ENCODE measurements around the gene NYAP2.

Gene NYAP2

GRCh38 chr2:225678792-225679191 lies 279.3 kb downstream of the NYAP2 start:
- no peaks in the 10 kb centered on the region for H3K4me1 ChIP-seq (ENCODE audit: insufficient read depth, low read length, severe bottlenecking)
- no peaks in the 10 kb centered on the region for H3K36me3 ChIP-seq (ENCODE audit: insufficient read depth, low read length)
- no peak overlapping the region for H2AFZ ChIP-seq (ENCODE audit: low read length)
- no peak overlapping the region for H3K27ac ChIP-seq (ENCODE audit: low read depth, low read length, poor library complexity, severe bottlenecking)
- H3K27me3 ChIP-seq (ENCODE audit: insufficient read depth, low read length): no peaks in the 10 kb centered on the region
- no peak overlapping the region for H3K4me2 ChIP-seq (ENCODE audit: low read length)
- H3K9me2 ChIP-seq (ENCODE audit: low read depth, low read length): no peaks in the 10 kb centered on the region
- no peak overlapping the region for H3K9ac ChIP-seq (ENCODE audit: low read length)
- H3K9me3 ChIP-seq (ENCODE audit: low read length): no peaks in the 10 kb centered on the region
- H4K20me1 ChIP-seq (ENCODE audit: insufficient read depth, low read length): no peaks in the 10 kb centered on the region
- H3F3A ChIP-seq (ENCODE audit: insufficient read depth, low read length): no peaks in the 10 kb centered on the region
- H3K4me3 ChIP-seq (ENCODE audit: low read depth, low read length, poor library complexity, severe bottlenecking): no peak overlapping the region
- H3K79me2 ChIP-seq (ENCODE audit: insufficient read depth, low read length): no peaks in the 10 kb centered on the region
- TF ChIP-seq, protein P1, sequence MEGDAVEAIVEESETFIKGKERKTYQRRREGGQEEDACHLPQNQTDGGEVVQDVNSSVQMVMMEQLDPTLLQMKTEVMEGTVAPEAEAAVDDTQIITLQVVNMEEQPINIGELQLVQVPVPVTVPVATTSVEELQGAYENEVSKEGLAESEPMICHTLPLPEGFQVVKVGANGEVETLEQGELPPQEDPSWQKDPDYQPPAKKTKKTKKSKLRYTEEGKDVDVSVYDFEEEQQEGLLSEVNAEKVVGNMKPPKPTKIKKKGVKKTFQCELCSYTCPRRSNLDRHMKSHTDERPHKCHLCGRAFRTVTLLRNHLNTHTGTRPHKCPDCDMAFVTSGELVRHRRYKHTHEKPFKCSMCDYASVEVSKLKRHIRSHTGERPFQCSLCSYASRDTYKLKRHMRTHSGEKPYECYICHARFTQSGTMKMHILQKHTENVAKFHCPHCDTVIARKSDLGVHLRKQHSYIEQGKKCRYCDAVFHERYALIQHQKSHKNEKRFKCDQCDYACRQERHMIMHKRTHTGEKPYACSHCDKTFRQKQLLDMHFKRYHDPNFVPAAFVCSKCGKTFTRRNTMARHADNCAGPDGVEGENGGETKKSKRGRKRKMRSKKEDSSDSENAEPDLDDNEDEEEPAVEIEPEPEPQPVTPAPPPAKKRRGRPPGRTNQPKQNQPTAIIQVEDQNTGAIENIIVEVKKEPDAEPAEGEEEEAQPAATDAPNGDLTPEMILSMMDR (IDR thresholded peaks at IDR 0.05; ENCODE audit: low read length): no peak
- TF ChIP-seq EZH2 (IDR thresholded peaks at IDR 0.05; ENCODE audit: borderline replicate concordance, low read length): no peak

- H3K27me3 ChIP-seq (ENCODE audit: insufficient read depth, low read length): no peaks in the 10 kb centered on the region
- no peaks in the 10 kb centered on the region for H3K79me2 ChIP-seq (ENCODE audit: insufficient read depth, low read length)
- no peak overlapping the region for H3K4me3 ChIP-seq (ENCODE audit: low read depth, low read length, poor library complexity, severe bottlenecking)
- no peak overlapping the region for H3K9ac ChIP-seq (ENCODE audit: low read length)
- H3K27ac ChIP-seq (ENCODE audit: low read depth, low read length, poor library complexity, severe bottlenecking): no peak overlapping the region
- H3K9me3 ChIP-seq (ENCODE audit: low read length): no peaks in the 10 kb centered on the region
- no peaks in the 10 kb centered on the region for H3K4me1 ChIP-seq (ENCODE audit: insufficient read depth, low read length, severe bottlenecking)
- H3K9me2 ChIP-seq (ENCODE audit: low read depth, low read length): no peaks in the 10 kb centered on the region
- no peaks in the 10 kb centered on the region for H3F3A ChIP-seq (ENCODE audit: insufficient read depth, low read length)
- H4K20me1 ChIP-seq (ENCODE audit: insufficient read depth, low read length): no peaks in the 10 kb centered on the region
- H3K4me2 ChIP-seq (ENCODE audit: low read length): no peak overlapping the region
- TF ChIP-seq, protein P1 (IDR thresholded peaks at IDR 0.05; ENCODE audit: low read length): no peak
- no peak for TF ChIP-seq EZH2 (IDR thresholded peaks at IDR 0.05; ENCODE audit: borderline replicate concordance, low read length)
- H3K36me3 ChIP-seq (ENCODE audit: insufficient read depth, low read length): no peaks in the 10 kb centered on the region
- H2AFZ ChIP-seq (ENCODE audit: low read length): no peak overlapping the region
Measured at GRCh38 chr2:225683258-225683657, 283.7 kb downstream of the NYAP2 start.

DNA sequence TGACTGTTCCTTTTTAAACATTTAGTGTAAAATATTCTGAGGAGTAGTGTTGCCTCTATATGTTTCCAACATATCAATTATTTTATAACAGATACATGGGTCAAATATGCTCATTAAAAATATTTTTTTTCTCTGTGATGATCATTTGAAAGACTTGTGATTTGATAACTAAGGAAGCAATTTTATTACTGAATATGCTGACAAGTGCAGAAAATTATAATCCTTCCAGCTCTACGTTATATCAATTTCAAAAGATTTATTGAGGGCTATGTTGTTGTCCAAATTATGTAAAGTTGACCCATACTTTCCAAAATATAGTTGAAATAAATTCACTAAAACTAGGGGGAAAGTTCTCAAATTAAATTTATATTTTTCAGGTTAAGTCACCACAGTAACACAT lies 290.6 kb downstream of the NYAP2 start:
- Histone ChIP-seq H3K36me3 (ENCODE audit: insufficient read depth, low read length) (no peaks in the 10 kb centered on the region), H4K20me1 (ENCODE audit: insufficient read depth, low read length) (no peaks in the 10 kb centered on the region), H2AFZ (ENCODE audit: low read length) (no peak overlapping the region), H3K9me3 (ENCODE audit: low read length) (no peaks in the 10 kb centered on the region), H3K4me2 (ENCODE audit: low read length) (no peak overlapping the region), H3K9me2 (ENCODE audit: low read depth, low read length) (no peaks in the 10 kb centered on the region), H3K27me3 (ENCODE audit: insufficient read depth, low read length) (no peaks in the 10 kb centered on the region), H3K9ac (ENCODE audit: low read length) (no peak overlapping the region), H3K27ac (ENCODE audit: low read depth, low read length, poor library complexity, severe bottlenecking) (no peak overlapping the region), H3K79me2 (ENCODE audit: insufficient read depth, low read length) (no peaks in the 10 kb centered on the region), H3K4me3 (ENCODE audit: low read depth, low read length, poor library complexity, severe bottlenecking) (no peak overlapping the region), H3F3A (ENCODE audit: insufficient read depth, low read length) (no peaks in the 10 kb centered on the region), H3K4me1 (ENCODE audit: insufficient read depth, low read length, severe bottlenecking) (no peaks in the 10 kb centered on the region)
- TF ChIP-seq, protein P1 (IDR thresholded peaks at IDR 0.05; ENCODE audit: low read length): no peak
- TF ChIP-seq EZH2 (IDR thresholded peaks at IDR 0.05; ENCODE audit: borderline replicate concordance, low read length): no peak
